Endothelial cell of umbilical vein (primary cell): Measurements from ENCODE around the gene ZNF850.

Experiments
- EZH2 ChIP-seq: IDR thresholded peaks from 2 replicates; pipeline ENCODE4 v1.6.1; 2012; ENCODE audit warnings: borderline replicate concordance, low read depth, mild to moderate bottlenecking, moderate library complexity, low read length, inconsistent platforms; ENCODE audit not compliant: severe bottlenecking
- POLR2A ChIP-seq: IDR thresholded peaks from 2 replicates; pipeline ENCODE4 v1.6.1; 2012; ENCODE audit warnings: low read depth, mild to moderate bottlenecking, control low read depth, low read length
- TF ChIP-seq, protein P1 (sequence below), 2 donors: IDR thresholded peaks; 1 replicate in 1 of 2; 2 replicates in 1 of 2; pipeline ENCODE4 v1.5.1; 2011; ENCODE audit warnings: low read length in 2 of 2, mild to moderate bottlenecking in 2 of 2, moderate library complexity in 2 of 2, control low read depth in 1 of 2, inconsistent platforms in 1 of 2, low read depth in 1 of 2; ENCODE audit not compliant: insufficient read depth in 1 of 2; ENCODE audit errors: extremely low read depth in 1 of 2
- TF ChIP-seq, protein P2 (sequence below): IDR thresholded peaks from 2 replicates; pipeline ENCODE4 v1.6.1; 2011; ENCODE audit not compliant: insufficient read depth, insufficient read length

DNA sequence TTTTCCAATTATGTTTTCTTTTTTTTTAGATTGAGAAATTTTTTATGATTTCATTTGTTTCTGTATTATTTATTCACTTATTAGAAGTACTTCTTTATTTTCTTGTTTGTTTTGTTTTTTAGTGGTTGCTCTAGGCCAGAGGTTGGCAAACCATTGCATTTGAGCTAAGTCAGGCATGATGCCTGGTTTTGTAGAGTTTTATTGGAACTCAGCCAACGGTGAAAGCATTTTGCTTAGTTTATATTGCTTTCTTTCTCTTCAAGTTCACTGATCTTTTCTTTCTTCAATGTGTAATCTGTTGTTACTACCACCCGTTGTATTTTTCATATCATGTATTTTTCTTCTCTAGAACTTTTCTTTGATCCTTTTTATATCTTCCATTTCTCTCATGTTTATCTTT lies 65.5 kb downstream of the ZNF850 start:
- TF ChIP-seq, protein P1, sequence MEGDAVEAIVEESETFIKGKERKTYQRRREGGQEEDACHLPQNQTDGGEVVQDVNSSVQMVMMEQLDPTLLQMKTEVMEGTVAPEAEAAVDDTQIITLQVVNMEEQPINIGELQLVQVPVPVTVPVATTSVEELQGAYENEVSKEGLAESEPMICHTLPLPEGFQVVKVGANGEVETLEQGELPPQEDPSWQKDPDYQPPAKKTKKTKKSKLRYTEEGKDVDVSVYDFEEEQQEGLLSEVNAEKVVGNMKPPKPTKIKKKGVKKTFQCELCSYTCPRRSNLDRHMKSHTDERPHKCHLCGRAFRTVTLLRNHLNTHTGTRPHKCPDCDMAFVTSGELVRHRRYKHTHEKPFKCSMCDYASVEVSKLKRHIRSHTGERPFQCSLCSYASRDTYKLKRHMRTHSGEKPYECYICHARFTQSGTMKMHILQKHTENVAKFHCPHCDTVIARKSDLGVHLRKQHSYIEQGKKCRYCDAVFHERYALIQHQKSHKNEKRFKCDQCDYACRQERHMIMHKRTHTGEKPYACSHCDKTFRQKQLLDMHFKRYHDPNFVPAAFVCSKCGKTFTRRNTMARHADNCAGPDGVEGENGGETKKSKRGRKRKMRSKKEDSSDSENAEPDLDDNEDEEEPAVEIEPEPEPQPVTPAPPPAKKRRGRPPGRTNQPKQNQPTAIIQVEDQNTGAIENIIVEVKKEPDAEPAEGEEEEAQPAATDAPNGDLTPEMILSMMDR (IDR thresholded peaks at IDR 0.05; ENCODE audit: extremely low read depth in 1 of 2, insufficient read depth in 1 of 2, low read depth in 1 of 2, low read length in 2 of 2): no peak
- TF ChIP-seq, protein P2, sequence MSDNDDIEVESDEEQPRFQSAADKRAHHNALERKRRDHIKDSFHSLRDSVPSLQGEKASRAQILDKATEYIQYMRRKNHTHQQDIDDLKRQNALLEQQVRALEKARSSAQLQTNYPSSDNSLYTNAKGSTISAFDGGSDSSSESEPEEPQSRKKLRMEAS: no peak
- no peak for TF ChIP-seq POLR2A
- TF ChIP-seq EZH2: no peak
